Measurements from ENCODE around the gene DCC. TPM values are rescaled to one million over a fixed set of nuclear protein-coding genes. Genes with fewer than 3 reads are reported as not detected.

Gene DCC
- total and polyA plus RNA-seq, 2 experiments from 2014 or later: 0.53 to 0.73 TPM

GRCh38 chr18:52481116-52481515 is 141.1 kb downstream of the DCC start:
- Histone ChIP-seq H3K27me3 (ENCODE audit: insufficient read depth) (no peaks in the 10 kb centered on the region), H3F3A (replicated peaks; ENCODE audit: low read depth) (no peaks in the 10 kb centered on the region), H4K20me1 (replicated peaks; ENCODE audit: insufficient read depth) (no peaks in the 10 kb centered on the region), H3K79me2 (replicated peaks; ENCODE audit: insufficient read depth) (no peaks in the 10 kb centered on the region), H2AFZ (no peak overlapping the region), H3K4me3 (no peak overlapping the region), H3K36me3 (ENCODE audit: insufficient read depth) (no peaks in the 10 kb centered on the region), H3K4me2 (no peak overlapping the region), H3K27ac (ENCODE audit: low read depth) (no peak overlapping the region), H3K4me1 (ENCODE audit: insufficient read depth) (no peaks in the 10 kb centered on the region), H3K9me2 (ENCODE audit: insufficient read depth) (no peaks in the 10 kb centered on the region)
- no peaks in the 10 kb centered on the region; the same call in 2 of the 3 replicates for H3K36me3 Mint-ChIP-seq (ENCODE audit: low read depth)
- H3K9me3 Mint-ChIP-seq: 0 out of 3 replicates have a peak, but pooled peaks cover 4% of the 10 kb centered on the region
- H3K27me3 Mint-ChIP-seq (ENCODE audit: insufficient read depth, low read depth, poor library complexity): peaks cover 2% of the 10 kb centered on the region
- ATAC-seq (no peak), DNase-seq (ENCODE audit: low spot score) (no peak)
- no peaks in the 10 kb centered on the region for H3K4me1 Mint-ChIP-seq
- TF ChIP-seq POLR2AphosphoS5 (IDR thresholded peaks at IDR 0.05; ENCODE audit: low read depth) (no peak), ZNF114 (CRISPR knock-in tag; IDR thresholded peaks at IDR 0.05) (no peak), REST (IDR thresholded peaks at IDR 0.05; ENCODE audit: unreplicated experiment) (no peak), ZNF462 (CRISPR knock-in tag; IDR thresholded peaks at IDR 0.05) (no peak), STAT1 (IDR thresholded peaks at IDR 0.05; ENCODE audit: unreplicated experiment) (no peak), JUNB (IDR thresholded peaks at IDR 0.05; ENCODE audit: unreplicated experiment) (no peak), ETS1 (IDR thresholded peaks at IDR 0.05) (no peak), CTCF (conservative IDR thresholded peaks at IDR 0.05; ENCODE audit: low read depth in 2 of 2) (no peak), EZH2phosphoT487 (IDR thresholded peaks at IDR 0.05; ENCODE audit: unreplicated experiment) (no peak), ZNF331 (CRISPR knock-in tag; IDR thresholded peaks at IDR 0.05; ENCODE audit: low read depth) (no peak), NANOG (IDR thresholded peaks at IDR 0.05; ENCODE audit: borderline replicate concordance) (no peak), CREB1 (CRISPR knock-in tag; IDR thresholded peaks at IDR 0.05; ENCODE audit: low read depth) (no peak), EZH2 (IDR thresholded peaks at IDR 0.05; ENCODE audit: low read depth, unreplicated experiment) (no peak)
- no peak overlapping the region for H3K27ac Mint-ChIP-seq
- H3K4me3 Mint-ChIP-seq: no peak overlapping the region

Measured in GM23338 (cell line).